K562 (cell line): Measurements from ENCODE around the gene FOS. TPM values are rescaled to one million over a fixed set of nuclear protein-coding genes. Genes with fewer than 3 reads are reported as not detected.

ENCODE experiments used
- ATAC-seq: fragments of 200-7000 bp; cut with Tn5 transposase; 3 replicates; pipeline ENCODE4 v1.9.1; 2020; ENCODE audit warnings: moderate library complexity
- BruUV-seq: library from RNA; stranded (reverse); fragments of 400-500 nt; replicated peaks from 2 replicates; lab custom pipeline; 2021; lab: Mats Ljungman, UMichigan
- CTCF ChIA-PET: fragments of 300-600 bp; formaldehyde crosslinking; extraction: SDS; loops from one replicate; lab custom pipeline; 2021; ENCODE audit warnings: low intra/inter-chr PET ratio; lab: Yijun Ruan, JAX
- POLR2A ChIA-PET: fragments of 300-600, 350-650 bp; sonication (Branson Sonifier 250); formaldehyde crosslinking; extraction: SDS; loops from one replicate; lab custom pipeline; 2021; ENCODE audit warnings: antibody characterized with exemption, inconsistent platforms; lab: Yijun Ruan, JAX
- DNase-seq, 4 experiments: peaks; one replicate each; pipeline versions ENCODE4 v3.0.0 to v3.0.0-alpha.2; 2011 to 2018; ENCODE audit warnings: low spot score in 3 of 4, mixed read lengths in 3 of 4; ENCODE audit errors: extremely low read depth in 1 of 4
- FAIRE-seq: peaks from 2 replicates; lab custom pipeline; 2011; peaks lifted over from hg19 to GRCh38; lab: Jason Lieb, UNC
- H2AFZ ChIP-seq: 2 replicates; pipeline ENCODE4 v1.6.0; 2011; ENCODE audit warnings: low read depth, low read length, control low read depth, inconsistent platforms
- H3K27ac ChIP-seq: fragments of 200-600 bp; 3 replicates; pipeline ENCODE4 v1.8.0; 2011; ENCODE audit warnings: low read depth, mild to moderate bottlenecking, control low read depth, inconsistent platforms, low read length, moderate library complexity, mixed read lengths; ENCODE audit errors: extremely low read depth
- H3K27me3 ChIP-seq, 2 experiments: fragments of 300-600 bp in 1 of 2; 2 replicates in 1 of 2; 3 replicates in 1 of 2; pipeline versions ENCODE4 v1.6.0 to v1.8.0; 2011; ENCODE audit warnings: inconsistent platforms in 2 of 2, low read length in 2 of 2, mild to moderate bottlenecking in 1 of 2, mixed read lengths in 1 of 2, moderate library complexity in 1 of 2; ENCODE audit not compliant: control insufficient read depth in 2 of 2, insufficient read depth in 2 of 2
- H3K36me3 ChIP-seq: fragments of 300-600 bp; 3 replicates; pipeline ENCODE4 v1.8.0; 2011; ENCODE audit warnings: mild to moderate bottlenecking, low read length, inconsistent platforms; ENCODE audit not compliant: control insufficient read depth, insufficient read depth
- H3K4me1 ChIP-seq, 2 experiments: fragments of 200-600 bp in 1 of 2; replicated peaks in 1 of 2; 2 replicates in 1 of 2; 3 replicates in 1 of 2; pipeline versions ENCODE4 v1.5.1 to v1.8.0; 2011; ENCODE audit warnings: inconsistent platforms in 2 of 2, low read length in 2 of 2, mild to moderate bottlenecking in 1 of 2, mixed read lengths in 1 of 2, moderate library complexity in 1 of 2; ENCODE audit not compliant: control insufficient read depth in 2 of 2, insufficient read depth in 2 of 2
- H3K4me2 ChIP-seq: 2 replicates; pipeline ENCODE4 v1.6.1; 2011; ENCODE audit warnings: low read length, control low read depth, inconsistent platforms, mixed read lengths; ENCODE audit not compliant: insufficient read depth
- H3K4me3 ChIP-seq: fragments of 200-600 bp; sonication (generic), shearing (Covaris generic); 2 replicates; pipeline ENCODE4 v1.5.1; 2016; ENCODE audit warnings: control low read depth, inconsistent platforms
- H3K79me2 ChIP-seq: fragments of 200-600 bp; 3 replicates; pipeline ENCODE4 v1.8.0; 2011; ENCODE audit warnings: low read length, inconsistent platforms; ENCODE audit not compliant: control insufficient read depth, insufficient read depth
- H3K9ac ChIP-seq, 2 experiments: 2 replicates each; pipeline versions ENCODE4 v1.6.0 to v1.6.1; 2011; ENCODE audit warnings: low read depth in 2 of 2, low read length in 2 of 2, control low read depth in 1 of 2, inconsistent platforms in 1 of 2, mild to moderate bottlenecking in 1 of 2, mixed read lengths in 1 of 2; ENCODE audit not compliant: insufficient read depth in 1 of 2
- H3K9me1 ChIP-seq: one replicate; pipeline ENCODE4 v1.6.0; 2011; ENCODE audit warnings: inconsistent platforms, mild to moderate bottlenecking, low read length, moderate library complexity; ENCODE audit not compliant: control insufficient read depth, insufficient read depth
- H3K9me3 ChIP-seq: replicated peaks from 2 replicates; pipeline ENCODE4 v1.5.1; 2011; ENCODE audit warnings: low read depth, low read length, inconsistent platforms; ENCODE audit not compliant: control insufficient read depth, insufficient read depth
- H4K20me1 ChIP-seq: replicated peaks from 2 replicates; pipeline ENCODE4 v1.6.1; 2011; ENCODE audit warnings: low read length, inconsistent platforms, mixed read lengths; ENCODE audit not compliant: control insufficient read depth, insufficient read depth
- ARHGAP35 ChIP-seq: fragments of 450-650 bp; IDR thresholded peaks from 2 replicates; pipeline ENCODE4 v1.6.1; 2018; ENCODE audit not compliant: partially characterized antibody
- BACH1 ChIP-seq: fragments of 200-800 bp; sonication (Bioruptor generic); IDR thresholded peaks from 2 replicates; pipeline ENCODE4 v1.6.1; 2016; ENCODE audit warnings: missing genetic modification characterization, missing compliant biosample characterization
- CHCHD3 ChIP-seq: fragments of 250-450 bp; sonication (Bioruptor Pico); IDR thresholded peaks from 2 replicates; pipeline ENCODE4 v2.1.2; 2022; ENCODE audit warnings: mild to moderate bottlenecking
- CREM ChIP-seq: IDR thresholded peaks from 2 replicates; pipeline ENCODE4 v1.6.1; 2014; ENCODE audit warnings: antibody characterized with exemption, low read depth
- CXXC5 ChIP-seq: fragments of 250-450 bp; sonication (Bioruptor Pico); IDR thresholded peaks from 2 replicates; pipeline ENCODE4 v1.8.0; 2022; ENCODE audit warnings: inconsistent platforms, mild to moderate bottlenecking, moderate library complexity
- ELF4 ChIP-seq: fragments of 450-650 bp; formaldehyde crosslinking; IDR thresholded peaks from 2 replicates; pipeline ENCODE4 v1.4.0; 2022; ENCODE audit warnings: missing genetic modification characterization
- GABPB1 ChIP-seq: sonication (generic); formaldehyde crosslinking; IDR thresholded peaks from 2 replicates; pipeline ENCODE4 v1.8.0; 2022; ENCODE audit warnings: mild to moderate bottlenecking, missing genetic modification reagents
- GATA2 ChIP-seq: sonication (generic); formaldehyde crosslinking; IDR thresholded peaks from 2 replicates; pipeline ENCODE4 v1.4.0; 2020; ENCODE audit warnings: mild to moderate bottlenecking, missing genetic modification reagents
- GATAD2B ChIP-seq: fragments of 450-650 bp; IDR thresholded peaks from 2 replicates; pipeline ENCODE4 v1.6.1; 2017; ENCODE audit warnings: mild to moderate bottlenecking, borderline replicate concordance
- LARP7 ChIP-seq: fragments of 450-650 bp; IDR thresholded peaks from 2 replicates; pipeline ENCODE4 v1.6.1; 2016
- MEIS2 ChIP-seq: fragments of 450-650 bp; IDR thresholded peaks from 2 replicates; pipeline ENCODE4 v1.6.1; 2014; ENCODE audit warnings: mild to moderate bottlenecking; ENCODE audit not compliant: partially characterized antibody
- PBX2 ChIP-seq, 2 experiments: IDR thresholded peaks in 1 of 2; conservative IDR thresholded peaks in 1 of 2; 2 replicates each; pipeline ENCODE4 v1.6.1; 2016; ENCODE audit warnings: low read depth in 2 of 2, mild to moderate bottlenecking in 1 of 2, missing compliant biosample characterization in 1 of 2, missing genetic modification characterization in 1 of 2, moderate library complexity in 1 of 2
- RBM22 ChIP-seq: fragments of 200-400 bp; formaldehyde crosslinking; IDR thresholded peaks from 2 replicates; pipeline ENCODE4 v1.6.1; 2018; ENCODE audit warnings: low read length, low read depth; ENCODE audit not compliant: poor library complexity, severe bottlenecking
- RCOR1 ChIP-seq, 2 experiments: IDR thresholded peaks; 2 replicates each; pipeline ENCODE4 v1.6.1; 2012; ENCODE audit warnings: low read depth in 2 of 2, low read length in 2 of 2, borderline replicate concordance in 1 of 2, improper control_type of control experiment in 1 of 2
- TSC22D4 ChIP-seq: fragments of 450-650 bp; IDR thresholded peaks from 2 replicates; pipeline ENCODE4 v1.6.1; 2016; ENCODE audit warnings: missing genetic modification characterization, missing biosample characterization, control low read depth
- XRCC5 ChIP-seq: fragments of 200-400 bp; formaldehyde crosslinking; IDR thresholded peaks from 2 replicates; pipeline ENCODE4 v1.6.1; 2017; ENCODE audit warnings: low read depth, mild to moderate bottlenecking, low read length
- ZNF384 ChIP-seq: IDR thresholded peaks from 2 replicates; pipeline ENCODE4 v1.6.1; 2012; ENCODE audit warnings: low read depth, low read length, improper control_type of control experiment
- ZNF561 ChIP-seq: fragments of 450-650 bp; formaldehyde crosslinking; conservative IDR thresholded peaks from 2 replicates; pipeline ENCODE4 v1.4.0; 2020; ENCODE audit warnings: mild to moderate bottlenecking, moderate library complexity
- ZNF696 ChIP-seq: fragments of 250-450 bp; sonication (Bioruptor Pico); conservative IDR thresholded peaks from 2 replicates; pipeline ENCODE4 v1.4.0; 2020; ENCODE audit warnings: mild to moderate bottlenecking, moderate library complexity
- ZNF778 ChIP-seq: fragments of 450-650 bp; formaldehyde crosslinking; IDR thresholded peaks from 2 replicates; pipeline ENCODE4 v1.4.0; 2020; ENCODE audit warnings: mild to moderate bottlenecking, moderate library complexity
- WGBS: fragments of 100-300 bp; shearing (Covaris generic); methylation state at CpG from one replicate; pipeline ENCODE4 v1.1.6; 2016; ENCODE audit warnings: low coverage, mixed read lengths; ENCODE audit not compliant: insufficient coverage; ENCODE audit errors: missing lambda C conversion rate; 5-methylcytosine and 5-hydroxymethylcytosine counted together
- in situ Hi-C: fragments of 300-500 bp; cut with MboI; formaldehyde crosslinking; loops from 4 replicates; pipeline ENCODE4 v1.15.0; 2018; ENCODE audit warnings: inconsistent platforms, mixed read lengths
- intact Hi-C: fragments of 100-400 bp; cut with micrococcal nuclease; formaldehyde crosslinking; loops from 2 replicates; pipeline ENCODE4 v1.14.2; 2022
- polyA plus RNA-seq, 8 experiments: library from polyadenylated mRNA; depleted of rRNA in 4 of 8; stranded (reverse) in 5 of 8; unstranded in 3 of 8; fragments of >200 nt; fragmentation: Nextera tagmentation in 2 of 8; fragmentation: Illumina TruSeq in 1 of 8; extraction: Ambion mirVana in 2 of 8; extraction: Trizol in 1 of 8; gene quantifications; 2 replicates each; pipeline versions ENCODE4 v1.2.1 to v1.2.3, GENCODE V29; 2011 to 2014; ENCODE audit warnings: inconsistent platforms in 1 of 8, missing spikeins in 1 of 8
- total RNA-seq, 7 experiments: library from RNA; depleted of rRNA in 6 of 7; stranded (reverse); fragments of >200 nt in 6 of 7; fragmentation: Illumina TruSeq in 2 of 7; extraction: Trizol in 2 of 7; gene quantifications; 2 replicates each; pipeline versions ENCODE4 v1.2.1 to v1.2.3, GENCODE V29; 2011 to 2021; ENCODE audit warnings: low replicate concordance in 1 of 7

Gene FOS
- total and polyA plus RNA-seq, 9 of the 15 experiments (the other 6 are each of a cell fraction or from before 2014, with no cell fraction given), result 0.54 to 13.8 (median 8.9) TPM

- no peak overlapping the region for H3K4me2 ChIP-seq
- H3K79me2 ChIP-seq, result no peaks in the 10 kb centered on the region
- H2AFZ ChIP-seq, result peak overlapping the region; percentile 34; the same call in 1 of the 2 replicates
- no peak for TF ChIP-seq ZNF384
- TF ChIP-seq ZNF778, result no peak
- TF ChIP-seq MEIS2, result peak; percentile 20
- no peak for TF ChIP-seq RBM22
- TF ChIP-seq GATA2 (CRISPR knock-in tag), result 0 out of 2 replicates have a peak, but pooled peaks have one; percentile 28
- no peak for TF ChIP-seq RCOR1 (IDR thresholded peaks at IDR 0.05; ENCODE audit: borderline replicate concordance in 1 of 2, low read depth in 2 of 2, low read length in 2 of 2)
- no peak for TF ChIP-seq ZNF696 (CRISPR knock-in tag)
- TF ChIP-seq ZNF561 (CRISPR knock-in tag), result no peak
- no peak for TF ChIP-seq ELF4
- no peak for TF ChIP-seq PBX2 (CRISPR knock-in tag; IDR thresholded peaks at IDR 0.05; ENCODE audit: low read depth)
- TF ChIP-seq PBX2 (tag; conservative IDR thresholded peaks at IDR 0.05; ENCODE audit: low read depth), result 0 out of 2 replicates have a peak, but pooled peaks have one; percentile 8
- TF ChIP-seq CREM, result no peak
- TF ChIP-seq TSC22D4 (tag), result no peak
- no peak for TF ChIP-seq GABPB1 (CRISPR knock-in tag)
- no peak for TF ChIP-seq BACH1 (tag)
- TF ChIP-seq CHCHD3 (CRISPR knock-in tag), result no peak
- TF ChIP-seq XRCC5, result no peak
- TF ChIP-seq CXXC5 (CRISPR knock-in tag), result no peak
- TF ChIP-seq ARHGAP35, result no peak
- no peak for TF ChIP-seq LARP7
- no peak for TF ChIP-seq GATAD2B
- FAIRE-seq, result no peak
- ATAC-seq, result no peak
- intact Hi-C loops, result no loop called here
- no peak overlapping the region for H3K4me3 ChIP-seq
- no peaks in the 10 kb centered on the region for H3K9me3 ChIP-seq
- no peaks in the 10 kb centered on the region for H4K20me1 ChIP-seq
- H3K9ac ChIP-seq, result no peak overlapping the region; a peak in 1 of 4 replicates
- H3K4me1 ChIP-seq, result peaks cover 6 to 14% of the 10 kb centered on the region in 2 experiments
- no peaks in the 10 kb centered on the region for H3K27me3 ChIP-seq
- H3K27ac ChIP-seq, result no peak overlapping the region
- no peak for DNase-seq
- 25% methylated on average over 8 of the region's 8 CpGs for whole genome bisulfite sequencing
- POLR2A ChIA-PET, result interaction anchor here (0.9 kb wide), 1 partner anchor 13 kb away, joined by 3 read pairs; no protein-coding TSS in a partner anchor
- no TSS peak for BruUV-seq
- H3K36me3 ChIP-seq, result no peaks in the 10 kb centered on the region
- no peaks in the 10 kb centered on the region for H3K9me1 ChIP-seq
- CTCF ChIA-PET, result no interaction called here
- in situ Hi-C loops, result no loop called here
These were observed 18.4 kb upstream of the FOS start for GRCh38 chr14:75260025-75260763.
